Adipocyte (in vitro differentiated cells): Measurements from ENCODE around the gene HSPA5.

Experiments used
- DNase-seq: peaks from one replicate; pipeline ENCODE4 v3.0.0-alpha.2; 2015; ENCODE audit warnings: low read depth
- H3K27me3 ChIP-seq: replicated peaks from 2 replicates; pipeline ENCODE4 v1.7.0; 2013; ENCODE audit warnings: mild to moderate bottlenecking, low read length, moderate library complexity; ENCODE audit not compliant: control insufficient read depth, insufficient read depth
- H3K36me3 ChIP-seq: 2 replicates; pipeline ENCODE4 v1.7.0; 2013; ENCODE audit warnings: low read length, mild to moderate bottlenecking, moderate library complexity; ENCODE audit not compliant: control insufficient read depth, insufficient read depth, severe bottlenecking
- H3K4me1 ChIP-seq: 2 replicates; pipeline ENCODE4 v1.7.0; 2013; ENCODE audit warnings: mild to moderate bottlenecking, low read length, moderate library complexity; ENCODE audit not compliant: control insufficient read depth, insufficient read depth
- H3K4me3 ChIP-seq: 2 replicates; pipeline ENCODE4 v1.7.0; 2013; ENCODE audit warnings: mild to moderate bottlenecking, low read length, moderate library complexity
- H3K9ac ChIP-seq: 2 replicates; pipeline ENCODE4 v1.7.0; 2013; ENCODE audit warnings: mild to moderate bottlenecking, low read length, moderate library complexity
- H3K9me3 ChIP-seq: 2 replicates; pipeline ENCODE4 v1.7.0; 2013; ENCODE audit warnings: mild to moderate bottlenecking, low read length, moderate library complexity; ENCODE audit not compliant: control insufficient read depth

Gene HSPA5

DNA sequence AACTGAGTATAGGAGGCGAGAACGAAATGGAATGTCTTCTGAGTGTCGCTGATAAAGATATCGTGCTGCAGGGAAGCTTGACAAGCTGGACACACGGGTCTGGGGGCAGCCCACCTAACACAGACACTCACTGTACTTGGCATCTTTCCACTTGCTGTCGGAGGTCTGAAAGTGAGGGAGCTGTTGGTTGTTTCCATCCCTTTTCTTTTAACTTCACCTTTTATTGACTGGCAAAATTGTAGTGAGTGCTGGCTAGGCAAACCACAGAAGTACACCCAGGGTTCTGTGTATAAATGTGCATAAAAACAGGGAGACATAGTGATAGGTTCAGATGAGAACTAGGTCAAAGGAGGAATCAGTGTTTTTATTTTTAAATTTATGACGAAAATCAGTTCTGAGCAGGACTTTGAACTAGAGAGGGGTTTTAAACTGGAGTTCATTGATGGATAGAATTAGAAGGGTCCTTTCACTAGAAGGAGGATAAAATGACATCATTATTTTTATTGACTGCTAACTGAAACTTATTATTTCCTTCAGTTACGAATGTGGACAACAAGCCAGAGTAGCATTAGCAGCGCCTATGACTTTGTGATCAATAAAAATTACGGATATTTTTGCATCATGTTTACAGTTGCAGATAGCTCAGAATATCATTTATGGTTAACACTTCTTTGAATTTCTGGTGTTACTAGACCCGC, 21.3 kb upstream of the HSPA5 start:
- no peak for DNase-seq
- H3K9ac ChIP-seq: peak overlapping the region; percentile 98
- H3K9me3 ChIP-seq: no peaks in the 10 kb centered on the region
- H3K4me3 ChIP-seq: peak overlapping the region; percentile 95
- peaks cover 22% of the 10 kb centered on the region for H3K4me1 ChIP-seq
- peaks cover 6% of the 10 kb centered on the region for H3K36me3 ChIP-seq
- H3K27me3 ChIP-seq: no peaks in the 10 kb centered on the region

DNA sequence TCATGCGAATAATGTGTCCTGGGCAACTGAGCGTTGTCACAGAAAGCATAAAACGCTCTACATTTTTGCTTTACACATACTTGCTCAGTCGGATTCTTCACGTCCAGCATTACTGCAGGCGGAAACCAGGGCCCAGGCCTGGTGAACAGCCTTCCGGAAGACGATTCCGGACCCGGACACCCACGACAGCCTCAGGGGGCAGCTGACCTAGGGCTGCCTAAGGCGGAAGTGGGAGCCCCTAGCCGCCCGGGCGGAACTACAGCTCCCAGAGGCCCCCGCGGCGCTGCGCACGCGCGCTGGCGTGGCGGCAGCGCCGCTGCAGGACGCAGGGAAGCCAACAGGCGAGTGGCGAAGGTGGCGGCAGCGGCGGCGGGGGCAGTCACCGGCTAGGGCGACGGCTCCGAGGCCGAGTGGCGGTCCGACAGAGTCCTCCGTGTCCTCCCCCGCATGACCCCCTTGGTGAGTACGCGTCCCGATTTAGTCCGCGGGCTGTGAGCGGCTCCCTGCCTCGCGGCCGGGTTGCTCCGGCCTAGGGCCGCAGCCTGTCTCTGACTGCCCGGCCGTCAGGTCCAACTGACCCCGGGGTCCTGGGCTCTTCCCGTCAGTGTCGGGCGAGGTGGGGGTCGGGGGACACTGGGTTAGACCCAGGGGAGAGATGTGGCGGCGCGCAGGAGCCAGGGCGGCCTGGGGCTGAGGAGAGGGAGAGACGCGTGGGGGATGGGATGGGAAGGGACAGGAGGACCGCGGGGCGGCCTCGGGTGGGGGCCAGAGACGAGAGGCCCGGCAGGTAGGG, 20.6 kb upstream of the HSPA5 start, which contains the start of gene GAPVD1:
GAPVD1 (plus strand) TSS at position 326 of the 793 bp plus-strand sequence. CDS start 37,096 bp downstream, outside the sequence.
- Histone ChIP-seq H3K36me3 (peaks cover under 1% of the 10 kb centered on the region), H3K4me1 (peaks cover 22% of the 10 kb centered on the region), H3K9me3 (no peaks in the 10 kb centered on the region), H3K9ac (peak within 1 kb of the TSS; percentile 98), H3K4me3 (peak within 1 kb of the TSS; percentile 95), H3K27me3 (no peaks in the 10 kb centered on the region)
- peak; percentile 94 for DNase-seq

DNA sequence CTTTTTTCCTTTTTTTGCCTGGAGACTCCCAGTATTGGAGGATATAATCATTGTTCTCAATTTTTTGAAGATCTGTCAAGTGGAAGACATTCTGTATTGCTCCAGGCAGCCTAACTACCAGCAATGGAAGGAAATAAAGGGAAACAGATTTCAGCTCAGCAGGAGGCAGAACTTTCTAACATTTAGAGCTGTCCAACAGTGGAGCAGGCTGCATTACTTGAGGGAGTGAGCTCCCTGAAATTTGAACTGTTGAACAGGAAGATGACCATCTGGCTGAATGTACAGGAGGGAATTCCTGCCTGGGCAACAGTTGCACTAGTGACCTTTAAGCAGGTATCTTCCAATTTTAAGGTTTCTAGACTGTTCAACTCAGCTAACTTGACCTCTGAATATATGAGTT, 19.4 kb upstream of the HSPA5 start:
- Histone ChIP-seq H3K27me3 (no peaks in the 10 kb centered on the region), H3K9ac (no peak overlapping the region), H3K36me3 (no peaks in the 10 kb centered on the region), H3K4me1 (peaks cover 22% of the 10 kb centered on the region), H3K4me3 (no peak overlapping the region), H3K9me3 (no peaks in the 10 kb centered on the region)
- DNase-seq: peak; percentile 69

DNA sequence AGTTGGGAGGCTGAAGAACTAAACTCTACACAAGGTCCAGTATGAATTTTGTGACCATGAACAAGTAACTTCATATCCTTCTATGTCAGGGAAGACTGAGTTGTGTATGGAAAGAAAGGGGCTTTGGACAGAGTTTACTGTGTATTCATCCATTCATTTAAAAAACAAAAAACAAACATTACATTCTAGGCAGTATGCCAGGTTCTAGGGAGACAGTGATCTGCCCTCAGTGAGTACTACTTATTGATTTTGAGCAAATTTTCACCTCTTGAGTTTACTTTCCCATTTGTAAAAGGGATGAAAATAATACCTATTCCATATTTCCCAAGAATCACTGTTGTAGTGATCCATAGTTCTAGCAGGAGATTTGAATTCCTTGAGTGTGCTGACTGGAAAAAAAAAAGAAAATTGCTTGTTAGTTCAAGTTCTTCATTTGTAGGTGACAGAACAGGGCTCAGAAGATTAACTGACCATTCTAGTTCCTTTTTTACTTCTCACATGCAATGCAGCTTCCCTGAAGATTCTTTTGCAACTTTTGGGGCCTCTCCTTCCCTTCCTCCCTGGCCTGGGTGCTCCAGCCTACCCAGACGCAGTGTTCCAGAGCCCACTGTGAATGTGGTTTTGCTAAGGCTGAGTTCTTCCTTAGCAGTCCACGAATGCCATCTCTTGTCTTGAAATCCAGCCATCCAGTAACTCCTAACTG, 17.8 kb upstream of the HSPA5 start:
- Histone ChIP-seq H3K4me3 (no peak overlapping the region), H3K27me3 (no peaks in the 10 kb centered on the region), H3K36me3 (no peaks in the 10 kb centered on the region), H3K4me1 (peaks cover 20% of the 10 kb centered on the region), H3K9ac (no peak overlapping the region), H3K9me3 (no peaks in the 10 kb centered on the region)
- DNase-seq: no peak

DNA sequence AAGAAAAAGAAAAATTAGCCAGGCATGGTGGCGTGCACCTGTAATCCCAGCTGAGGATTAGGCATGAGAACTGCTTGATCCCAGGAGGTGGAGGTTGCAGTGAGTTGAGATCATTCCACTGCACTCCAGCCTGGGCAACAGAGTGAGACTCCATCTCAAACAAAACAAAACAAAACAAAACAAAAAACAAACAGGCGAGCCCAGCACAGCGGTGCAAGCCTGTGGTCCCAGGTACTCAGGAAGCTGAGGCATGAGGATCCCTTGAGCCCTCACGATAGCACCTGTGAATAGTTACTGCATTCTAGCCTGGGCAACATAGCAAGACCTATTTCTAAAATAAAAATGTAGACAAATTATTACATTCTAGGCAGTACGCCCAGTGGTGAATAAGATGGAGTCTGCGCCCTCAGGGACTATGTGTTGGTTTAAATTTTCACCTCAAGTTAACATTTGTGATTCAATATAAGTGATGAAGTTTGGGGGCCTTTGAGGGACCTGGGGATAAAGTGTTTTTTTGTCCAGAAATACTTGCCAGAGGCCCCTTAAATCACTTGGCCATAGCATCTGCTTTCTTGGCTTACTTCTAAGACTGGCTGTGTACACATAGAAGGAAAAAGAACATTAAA, 17.1 kb upstream of the HSPA5 start:
- DNase-seq: no peak
- peaks cover 14% of the 10 kb centered on the region for H3K4me1 ChIP-seq
- H3K4me3 ChIP-seq: no peak overlapping the region
- H3K27me3 ChIP-seq: no peaks in the 10 kb centered on the region
- H3K9me3 ChIP-seq: no peaks in the 10 kb centered on the region
- no peak overlapping the region for H3K9ac ChIP-seq
- H3K36me3 ChIP-seq: no peaks in the 10 kb centered on the region

DNA sequence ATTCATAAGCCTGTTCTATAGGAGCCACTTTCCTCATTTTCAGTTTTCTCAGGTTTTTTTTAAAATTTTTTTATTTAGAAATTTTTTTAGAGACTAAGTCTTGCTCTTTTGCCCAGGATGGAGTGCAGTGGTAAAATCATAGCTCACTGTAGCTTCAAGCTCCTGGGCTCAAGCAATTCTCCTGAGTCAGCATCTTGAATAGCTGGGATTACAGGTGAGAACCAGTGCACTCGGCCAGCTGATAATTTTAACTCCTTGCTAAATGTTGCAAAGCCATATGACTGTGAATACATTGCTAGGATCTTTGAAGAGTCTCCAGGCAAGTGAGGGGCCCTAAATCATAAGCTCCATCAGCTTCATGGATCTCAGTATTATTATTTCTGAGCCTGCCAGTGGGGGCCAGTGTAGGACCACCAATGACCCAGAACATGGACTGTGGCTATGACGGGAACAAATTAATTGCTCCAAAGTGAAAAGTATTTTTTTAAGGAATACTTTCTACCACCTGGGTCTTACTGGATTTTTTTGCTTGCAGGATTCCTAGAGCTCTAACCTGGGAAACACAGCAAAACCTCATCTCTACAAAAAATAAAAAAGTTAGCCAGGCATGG, 14.7 kb upstream of the HSPA5 start:
- H3K9ac ChIP-seq: no peak overlapping the region
- H3K9me3 ChIP-seq: no peaks in the 10 kb centered on the region
- DNase-seq: no peak

DNA sequence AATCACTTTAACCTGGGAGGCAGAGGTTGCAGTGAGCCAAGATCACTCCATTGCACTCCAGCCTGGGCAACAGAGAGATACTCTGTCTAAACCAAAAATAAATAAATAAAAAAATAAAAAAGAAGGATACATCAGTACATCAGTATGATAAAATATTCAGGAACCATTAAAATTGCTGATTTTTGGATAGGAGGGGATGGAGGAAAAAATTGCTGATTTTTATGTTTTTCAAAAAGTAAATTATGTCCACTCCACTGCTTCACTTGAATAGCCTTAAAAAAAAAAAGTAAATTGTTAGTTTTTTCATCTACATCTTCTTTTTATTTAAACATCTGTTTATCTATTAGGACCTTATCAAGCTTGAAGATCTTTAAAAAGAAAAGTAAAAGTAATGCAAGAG, 13.1 kb upstream of the HSPA5 start:
- DNase-seq: no peak
- no peaks in the 10 kb centered on the region for H3K36me3 ChIP-seq
- H3K27me3 ChIP-seq: no peaks in the 10 kb centered on the region

More for the DNA sequence above, 14.7 kb upstream of the HSPA5 start:
- Histone ChIP-seq H3K27me3 (no peaks in the 10 kb centered on the region), H3K4me1 (peaks cover 9% of the 10 kb centered on the region), H3K4me3 (no peak overlapping the region), H3K36me3 (no peaks in the 10 kb centered on the region)

DNA sequence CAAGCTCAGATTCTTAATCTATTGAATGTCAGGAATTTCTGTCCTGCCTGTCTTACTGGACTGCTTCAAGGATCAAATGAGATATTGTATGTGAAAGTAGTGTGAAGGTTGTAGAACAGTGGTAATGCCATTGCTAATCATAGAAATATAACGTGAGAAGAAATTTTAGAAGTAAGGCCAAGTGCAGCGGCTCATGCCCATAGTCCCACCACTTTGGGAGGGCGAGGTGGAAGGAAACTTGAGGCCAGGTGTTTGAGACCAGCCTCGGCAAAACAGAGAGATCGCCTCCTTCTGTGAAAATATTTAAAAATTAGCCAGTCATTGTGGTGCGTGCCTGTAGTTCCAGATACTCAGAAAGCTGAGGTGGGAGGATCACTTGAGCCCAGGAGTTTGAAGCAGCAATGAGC, 5.1 kb upstream of the HSPA5 start:
- Histone ChIP-seq H3K9ac (no peak overlapping the region), H3K27me3 (no peaks in the 10 kb centered on the region), H3K36me3 (no peaks in the 10 kb centered on the region), H3K4me1 (peaks cover 17% of the 10 kb centered on the region), H3K4me3 (no peak overlapping the region), H3K9me3 (no peaks in the 10 kb centered on the region)
- no peak for DNase-seq

More for the DNA sequence above, 13.1 kb upstream of the HSPA5 start:
- H3K9ac ChIP-seq: no peak overlapping the region
- H3K4me1 ChIP-seq: peaks cover 3% of the 10 kb centered on the region
- no peaks in the 10 kb centered on the region for H3K9me3 ChIP-seq
- H3K4me3 ChIP-seq: no peak overlapping the region

DNA sequence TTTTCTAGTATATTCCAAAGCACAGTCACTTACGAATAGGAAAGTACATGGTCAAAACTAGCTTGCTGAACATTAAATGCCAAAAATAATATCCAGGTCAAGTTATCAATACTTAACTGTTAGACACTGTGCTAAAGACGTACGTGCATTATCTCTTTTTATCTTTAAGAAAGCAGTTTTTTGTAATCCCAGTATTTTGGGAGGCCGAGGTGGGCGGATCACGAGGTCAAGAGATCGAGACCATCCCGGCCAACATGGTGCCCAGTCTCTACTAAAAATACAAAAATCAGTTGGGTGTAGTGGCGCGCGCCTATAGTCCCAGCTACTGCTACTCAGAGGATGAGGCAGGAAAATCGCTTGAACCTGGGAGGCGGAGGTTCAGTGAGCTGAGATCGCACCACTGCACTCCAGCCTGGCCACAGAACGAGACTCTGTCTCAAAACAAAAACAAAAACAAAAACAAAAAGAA, 2.7 kb upstream of the HSPA5 start:
- DNase-seq: no peak
- Histone ChIP-seq H3K9me3 (no peaks in the 10 kb centered on the region), H3K4me1 (peaks cover 24% of the 10 kb centered on the region), H3K9ac (peak overlapping the region; percentile 63), H3K36me3 (peaks cover 12% of the 10 kb centered on the region), H3K27me3 (no peaks in the 10 kb centered on the region), H3K4me3 (no peak overlapping the region)

DNA sequence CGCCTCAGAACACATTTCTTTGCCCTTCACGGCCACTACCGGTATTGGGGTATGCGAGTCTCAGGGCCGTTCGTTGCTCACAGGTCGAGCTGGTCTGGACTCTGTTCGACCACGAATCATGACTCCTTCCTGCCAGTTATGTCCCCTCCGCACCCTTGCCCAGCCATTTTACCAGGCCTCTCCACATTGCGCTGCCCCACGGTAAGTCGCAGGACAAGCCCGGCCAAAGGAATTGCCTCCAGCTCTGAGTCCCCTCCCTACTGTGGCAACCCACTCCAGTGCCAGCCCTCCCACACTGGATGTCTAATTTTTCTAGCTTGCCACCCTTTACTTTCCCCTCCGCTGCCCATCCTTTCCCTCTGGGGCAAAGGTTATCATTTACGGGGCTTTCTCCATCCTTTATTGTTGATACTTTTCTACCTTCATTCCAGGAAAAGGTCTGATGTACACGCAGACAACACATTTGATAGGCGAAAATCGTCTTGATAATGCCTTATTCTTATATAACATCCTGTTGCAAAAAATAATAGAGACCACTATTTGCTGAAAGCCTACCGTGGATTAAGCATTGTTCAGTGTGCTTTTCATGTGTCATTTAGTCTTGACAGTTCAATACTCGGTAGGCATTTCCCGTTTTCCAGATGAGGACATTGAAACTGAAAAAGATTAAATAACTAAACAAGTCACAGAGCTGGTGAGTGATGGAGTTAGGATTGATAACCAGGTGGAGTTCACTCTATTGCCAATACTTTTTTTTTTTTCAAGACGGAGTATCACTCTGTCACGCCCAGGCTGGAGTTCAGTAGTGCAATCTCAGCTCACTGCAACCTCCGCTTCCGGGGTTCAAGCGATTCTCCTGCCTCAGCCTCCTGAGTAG, 958 bp upstream of the HSPA5 start:
- no peaks in the 10 kb centered on the region for H3K9me3 ChIP-seq
- no peaks in the 10 kb centered on the region for H3K27me3 ChIP-seq
- peaks cover 29% of the 10 kb centered on the region for H3K36me3 ChIP-seq
- peak overlapping the region; percentile 98 for H3K4me3 ChIP-seq
- peaks cover 40% of the 10 kb centered on the region for H3K4me1 ChIP-seq
- no peak for DNase-seq
- H3K9ac ChIP-seq: peak overlapping the region; percentile 99
